ENCODE measurements around the gene BMPER.

Gene BMPER

GRCh38 chr7:33926535-33926934 is 21.2 kb downstream of the BMPER start:
- Histone ChIP-seq H3K36me3 (no peaks in the 10 kb centered on the region), H3K4me3 (ENCODE audit: low read depth, low read length) (no peak overlapping the region), H3K27ac (no peak overlapping the region), H3K9me3 (ENCODE audit: severe bottlenecking) (no peaks in the 10 kb centered on the region), H3K27me3 (ENCODE audit: insufficient read depth, low read depth, severe bottlenecking) (no peaks in the 10 kb centered on the region)
- DNase-seq = no peak
- TF ChIP-seq CTCF (IDR thresholded peaks at IDR 0.05; ENCODE audit: low read depth, low read length) = no peak

GRCh38 chr7:33928986-33929385 is 23.6 kb downstream of the BMPER start:
- no peak for DNase-seq
- TF ChIP-seq CTCF (IDR thresholded peaks at IDR 0.05; ENCODE audit: low read depth, low read length) = no peak
- Histone ChIP-seq H3K4me3 (ENCODE audit: low read depth, low read length) (no peak overlapping the region), H3K36me3 (no peaks in the 10 kb centered on the region), H3K9me3 (ENCODE audit: severe bottlenecking) (no peaks in the 10 kb centered on the region), H3K27ac (no peak overlapping the region), H3K27me3 (ENCODE audit: insufficient read depth, low read depth, severe bottlenecking) (no peaks in the 10 kb centered on the region)

GRCh38 chr7:33932221-33932620 is 26.9 kb downstream of the BMPER start:
- DNase-seq = no peak
- Histone ChIP-seq H3K27ac (no peak overlapping the region), H3K36me3 (no peaks in the 10 kb centered on the region), H3K27me3 (ENCODE audit: insufficient read depth, low read depth, severe bottlenecking) (no peaks in the 10 kb centered on the region), H3K4me3 (ENCODE audit: low read depth, low read length) (no peak overlapping the region), H3K9me3 (ENCODE audit: severe bottlenecking) (no peaks in the 10 kb centered on the region)
- no peak for TF ChIP-seq CTCF (IDR thresholded peaks at IDR 0.05; ENCODE audit: low read depth, low read length)

- TF ChIP-seq CTCF (IDR thresholded peaks at IDR 0.05; ENCODE audit: low read depth, low read length) = peak; percentile 91
These were observed 27.6 kb downstream of the BMPER start for GRCh38 chr7:33932832-33933468.

GRCh38 chr7:33933611-33934281 is 28.4 kb downstream of the BMPER start:
- H3K27ac ChIP-seq = no peak overlapping the region

More at GRCh38 chr7:33932832-33933468, 27.6 kb downstream of the BMPER start:
- Histone ChIP-seq H3K27ac (no peak overlapping the region), H3K36me3 (no peaks in the 10 kb centered on the region), H3K9me3 (ENCODE audit: severe bottlenecking) (no peaks in the 10 kb centered on the region), H3K4me3 (ENCODE audit: low read depth, low read length) (no peak overlapping the region), H3K27me3 (ENCODE audit: insufficient read depth, low read depth, severe bottlenecking) (no peaks in the 10 kb centered on the region)
- DNase-seq = peak; percentile 78

More at GRCh38 chr7:33933611-33934281, 28.4 kb downstream of the BMPER start:
- Histone ChIP-seq H3K27me3 (ENCODE audit: insufficient read depth, low read depth, severe bottlenecking) (no peaks in the 10 kb centered on the region), H3K36me3 (no peaks in the 10 kb centered on the region), H3K4me3 (ENCODE audit: low read depth, low read length) (no peak overlapping the region), H3K9me3 (ENCODE audit: severe bottlenecking) (no peaks in the 10 kb centered on the region)
- TF ChIP-seq CTCF (IDR thresholded peaks at IDR 0.05; ENCODE audit: low read depth, low read length) = no peak
- no peak for DNase-seq
